GM19240 (cell line): ENCODE measurements around the gene EWSR1.
A peak's percentile ranks its signal among the peaks of the same experiment; 100 is the strongest.
"Not testable (repeated sequence)": the region's sequence is repeated elsewhere in the genome, so short reads cannot be mapped to it uniquely, and the experiment has no call there.

ENCODE experiments used
- DNase-seq: peaks from one replicate; pipeline ENCODE4 v3.0.0; 2011; ENCODE audit warnings: low spot score; ENCODE audit not compliant: insufficient read length

Gene EWSR1, protein sequence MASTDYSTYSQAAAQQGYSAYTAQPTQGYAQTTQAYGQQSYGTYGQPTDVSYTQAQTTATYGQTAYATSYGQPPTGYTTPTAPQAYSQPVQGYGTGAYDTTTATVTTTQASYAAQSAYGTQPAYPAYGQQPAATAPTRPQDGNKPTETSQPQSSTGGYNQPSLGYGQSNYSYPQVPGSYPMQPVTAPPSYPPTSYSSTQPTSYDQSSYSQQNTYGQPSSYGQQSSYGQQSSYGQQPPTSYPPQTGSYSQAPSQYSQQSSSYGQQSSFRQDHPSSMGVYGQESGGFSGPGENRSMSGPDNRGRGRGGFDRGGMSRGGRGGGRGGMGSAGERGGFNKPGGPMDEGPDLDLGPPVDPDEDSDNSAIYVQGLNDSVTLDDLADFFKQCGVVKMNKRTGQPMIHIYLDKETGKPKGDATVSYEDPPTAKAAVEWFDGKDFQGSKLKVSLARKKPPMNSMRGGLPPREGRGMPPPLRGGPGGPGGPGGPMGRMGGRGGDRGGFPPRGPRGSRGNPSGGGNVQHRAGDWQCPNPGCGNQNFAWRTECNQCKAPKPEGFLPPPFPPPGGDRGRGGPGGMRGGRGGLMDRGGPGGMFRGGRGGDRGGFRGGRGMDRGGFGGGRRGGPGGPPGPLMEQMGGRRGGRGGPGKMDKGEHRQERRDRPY

DNA sequence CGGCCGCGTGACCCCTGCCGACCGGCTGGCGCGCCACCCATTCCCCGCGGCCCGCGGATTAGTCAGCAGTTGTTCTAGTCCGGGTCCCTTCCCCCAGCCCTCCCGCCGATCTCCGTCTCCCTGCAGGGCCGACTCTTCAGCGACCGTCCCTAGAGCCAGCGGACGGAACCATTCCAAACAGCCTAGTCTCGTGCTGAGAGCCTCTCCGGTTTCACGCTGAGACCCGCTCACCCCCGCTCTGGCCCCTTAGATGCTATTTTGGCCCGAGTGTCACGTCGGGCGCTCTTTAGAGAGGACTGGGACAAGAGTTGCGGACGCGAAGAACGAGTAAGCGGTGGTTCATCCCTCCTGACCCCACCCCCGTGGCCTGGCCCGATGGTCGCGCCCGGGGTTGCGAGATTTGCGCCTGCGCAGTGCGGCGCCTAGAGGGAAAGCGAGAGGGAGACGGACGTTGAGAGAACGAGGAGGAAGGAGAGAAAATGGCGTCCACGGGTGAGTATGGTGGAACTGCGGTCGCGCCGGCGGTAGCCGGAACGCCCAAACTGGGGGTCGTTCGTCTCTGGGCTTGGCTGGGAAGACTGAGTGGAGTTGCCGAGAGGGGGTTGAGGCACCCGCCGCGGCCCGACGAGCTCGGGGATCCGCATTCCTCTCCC is at the start of gene EWSR1, which contains the start of gene RHBDD3:
Gene EWSR1 (plus strand): TSS at position 411 of the 653 bp plus-strand sequence. CDS start 69 bp downstream, at position 480.
Gene RHBDD3 (minus strand): TSS at position 124 of the 653 bp plus-strand sequence. CDS start 2,355 bp downstream, outside the sequence.
- DNase-seq, result peak; percentile 77

DNA sequence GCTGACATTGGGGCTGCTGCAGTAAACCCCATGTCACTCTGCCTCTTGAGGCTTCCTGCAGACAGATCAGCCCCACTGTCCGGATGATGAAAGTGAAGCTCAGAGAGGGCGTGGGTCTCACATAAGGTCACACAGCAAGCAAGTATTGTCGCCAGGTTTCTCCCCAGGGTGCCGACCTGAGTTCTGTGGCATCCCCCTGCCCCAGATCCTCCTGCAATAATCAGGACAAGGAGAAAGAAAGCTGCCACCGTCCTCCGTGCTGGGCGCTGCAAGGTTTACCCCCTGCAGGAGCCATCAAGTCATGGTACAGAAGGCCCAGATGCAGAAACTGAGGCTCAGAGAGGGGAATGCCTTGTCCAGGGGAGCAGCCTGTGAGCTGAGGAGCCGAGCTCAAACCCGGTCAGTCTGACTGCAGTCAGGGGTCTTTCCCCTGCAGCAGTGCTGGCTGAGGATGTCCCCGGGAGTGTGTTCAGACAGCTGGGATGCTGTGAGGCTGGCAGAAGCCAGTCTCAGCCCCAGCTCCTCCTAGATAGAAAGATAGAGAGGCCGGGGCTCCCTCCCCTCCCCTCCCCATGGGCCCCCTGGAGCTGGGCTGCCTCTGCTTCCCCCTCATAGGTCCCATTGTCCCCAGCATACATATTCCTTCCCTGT is 49.2 kb upstream of the EWSR1 start:
- DNase-seq, result no peak

DNA sequence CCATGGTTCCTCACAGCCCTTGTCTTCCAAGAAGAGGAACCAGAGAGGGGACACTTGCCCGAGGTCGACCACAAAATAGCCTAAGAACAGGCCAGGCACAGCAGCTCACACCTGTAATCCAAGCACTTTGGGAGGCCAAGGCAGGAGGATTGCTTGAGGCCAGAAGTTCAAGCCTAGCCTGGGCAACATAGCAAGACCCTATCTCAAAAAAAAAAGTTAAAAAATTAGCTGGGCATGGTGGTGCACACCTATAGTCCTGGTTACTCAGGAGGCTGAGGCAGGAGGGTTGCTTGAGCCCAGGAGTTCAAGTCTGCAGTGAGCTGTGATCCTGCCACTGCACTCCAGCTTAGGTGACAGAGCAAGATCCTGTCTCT is 48.7 kb upstream of the EWSR1 start:
- not testable (repeated sequence) for DNase-seq

DNA sequence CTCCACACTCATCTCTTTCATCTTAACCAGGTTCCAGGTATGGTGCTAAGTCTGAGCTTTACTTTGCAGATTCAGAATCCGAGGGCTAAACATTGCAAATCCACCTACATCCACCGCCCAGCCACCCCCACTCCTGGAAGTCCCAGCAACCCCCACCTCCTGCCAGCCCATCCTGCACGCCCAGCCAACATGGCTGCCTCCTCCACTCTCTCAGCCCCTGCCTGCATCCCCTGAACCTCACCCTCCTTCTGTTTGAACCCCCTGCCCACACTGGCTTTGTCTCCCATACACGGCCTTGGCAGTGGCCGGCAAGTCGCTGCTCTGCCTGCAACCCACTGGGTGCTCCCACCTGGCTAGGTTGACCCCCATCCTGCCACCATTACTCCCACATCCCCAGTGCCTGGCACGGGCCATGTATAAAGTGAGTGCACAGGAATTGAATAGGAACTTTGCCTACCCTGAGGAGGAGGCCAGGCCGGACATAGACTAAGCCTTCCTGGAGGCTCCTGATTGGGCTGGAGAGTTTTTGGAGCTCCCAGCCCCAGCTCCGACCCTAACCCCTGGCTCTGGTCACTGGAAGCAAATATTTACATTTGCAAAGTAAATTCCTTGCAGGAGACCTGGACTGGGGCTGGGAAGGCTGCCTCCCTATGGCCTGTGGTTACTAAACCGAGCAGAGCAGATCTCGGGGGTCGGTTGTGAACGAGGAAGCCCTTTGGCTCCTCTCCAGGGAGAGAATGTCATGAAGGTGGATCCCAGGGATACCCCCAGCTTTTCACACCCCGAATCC is 48.0 kb upstream of the EWSR1 start:
- DNase-seq, result no peak

DNA sequence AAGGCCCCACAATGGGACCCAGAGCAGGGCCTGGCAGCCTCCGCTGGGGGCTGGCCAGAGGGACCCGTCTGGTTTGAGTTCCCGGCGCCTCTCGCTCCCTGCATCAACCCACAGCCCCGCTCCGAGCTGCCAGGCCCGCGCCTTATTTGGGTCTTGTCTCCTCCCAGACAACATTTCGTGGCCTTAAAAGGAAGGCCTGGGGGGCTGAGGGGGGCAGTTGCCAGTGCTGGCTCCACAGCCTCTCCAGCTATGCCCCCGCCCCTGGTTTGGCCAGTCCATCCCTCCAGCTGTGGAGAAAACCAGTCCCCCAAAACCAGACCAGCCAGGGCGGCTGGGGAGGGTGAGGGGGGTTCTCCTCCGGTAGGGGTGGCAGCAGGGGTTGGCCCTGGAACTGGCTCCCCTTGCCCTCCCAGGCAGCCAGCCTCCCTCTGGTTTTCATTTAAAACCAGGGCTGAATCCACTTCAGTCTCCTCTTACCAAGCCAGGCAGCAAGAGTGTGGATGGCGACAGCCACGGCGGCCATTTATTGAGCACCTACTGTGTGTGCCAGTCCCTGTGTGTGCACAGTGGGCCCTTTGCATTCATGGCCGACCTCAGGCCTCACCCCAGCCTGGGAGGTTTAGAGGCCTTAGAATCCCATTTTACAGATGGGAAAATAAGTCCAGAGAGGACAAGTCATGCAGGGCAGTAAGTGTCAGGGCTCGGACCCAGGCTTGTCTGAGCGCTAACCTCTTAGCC is 43.8 kb upstream of the EWSR1 start:
- DNase-seq, result no peak

DNA sequence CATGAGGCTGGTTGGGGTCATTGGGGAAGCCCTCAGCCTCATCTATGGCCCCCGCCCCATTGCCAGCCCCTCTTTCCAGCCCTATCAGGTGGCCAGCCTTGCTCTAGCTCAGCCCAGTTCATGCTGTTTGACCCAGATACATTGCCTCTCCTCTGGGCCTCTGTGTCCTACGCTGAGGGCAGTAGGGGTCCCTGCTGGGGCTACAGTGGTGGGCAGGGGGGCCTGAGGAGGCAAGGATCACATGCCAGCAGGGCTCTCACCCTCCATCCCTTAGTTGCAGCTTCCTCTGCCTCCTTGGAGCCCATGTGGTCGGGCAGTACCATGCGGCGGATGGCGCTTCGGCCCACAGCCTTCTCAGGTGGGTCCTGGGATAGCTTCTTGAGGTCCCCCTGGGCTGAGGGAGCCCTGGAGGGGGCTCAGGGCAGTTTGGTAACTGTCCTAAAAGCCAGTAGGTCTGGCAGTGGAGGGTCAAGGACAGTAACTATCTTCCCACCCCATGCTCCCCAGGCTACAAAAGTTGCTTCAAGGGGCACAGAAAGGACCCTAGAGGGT is 43.1 kb upstream of the EWSR1 start:
- no peak for DNase-seq

DNA sequence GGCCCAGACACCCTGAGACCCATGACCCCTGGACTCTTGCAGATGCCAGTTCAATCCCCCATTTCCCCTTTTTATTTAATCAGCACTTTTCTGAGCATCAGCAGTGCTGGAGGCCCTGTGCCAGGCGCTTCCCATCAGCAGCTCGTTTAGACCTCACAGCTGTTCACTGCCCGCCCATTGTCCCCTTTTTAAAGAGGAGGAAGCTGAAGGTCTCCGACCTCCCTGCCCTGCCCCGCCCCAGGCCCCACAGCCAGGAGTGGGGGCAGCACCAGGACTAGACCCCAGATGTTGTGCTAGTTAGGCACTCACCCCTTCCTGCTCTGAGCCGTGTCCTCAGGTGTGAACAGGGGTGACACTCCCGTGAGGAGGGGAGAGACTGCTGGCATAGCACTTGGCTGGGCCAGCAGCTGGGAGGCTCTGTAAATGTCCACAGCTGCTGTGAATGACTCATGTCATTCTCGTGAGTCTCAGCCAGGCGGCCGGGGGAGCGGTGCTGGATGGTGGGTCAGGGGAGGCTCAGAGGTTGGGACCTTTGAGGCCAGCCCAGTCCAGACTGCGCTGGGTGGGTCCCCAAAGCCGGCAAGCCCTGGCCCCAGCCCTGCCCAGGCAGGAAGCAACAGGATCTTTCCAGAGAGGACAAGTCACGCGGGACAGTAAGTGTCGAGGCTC is 42.5 kb upstream of the EWSR1 start:
- DNase-seq, result no peak

DNA sequence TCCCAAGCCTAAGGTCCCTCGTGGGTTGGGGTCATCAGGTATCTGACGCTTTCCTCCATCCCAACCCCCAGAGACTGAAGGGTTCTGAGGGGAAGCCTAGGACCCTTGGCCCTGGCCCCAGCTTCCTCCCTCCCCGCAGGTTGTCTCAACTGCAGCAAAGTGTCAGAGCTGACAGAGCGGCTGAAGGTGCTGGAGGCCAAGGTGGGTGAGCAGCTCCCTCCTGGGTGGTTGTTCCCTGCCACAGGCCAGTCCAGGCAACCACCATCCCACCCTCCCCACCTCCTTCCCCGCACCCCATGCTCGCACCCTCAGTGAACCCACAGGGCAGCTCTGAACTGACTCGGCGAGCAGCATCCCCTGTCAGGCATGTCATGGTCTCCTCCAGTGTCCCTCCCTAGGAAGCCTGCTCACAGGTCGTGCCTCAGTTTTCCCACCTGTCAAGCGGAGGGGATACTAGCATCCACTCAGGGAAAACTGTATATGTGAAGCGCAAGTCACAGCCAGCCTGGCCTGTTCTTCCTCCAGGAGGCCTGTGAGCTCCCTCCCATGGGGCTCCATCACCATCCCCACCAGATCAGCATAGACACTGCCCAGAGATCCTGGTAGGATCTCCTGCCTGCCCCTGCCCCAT is 41.6 kb upstream of the EWSR1 start:
- no peak for DNase-seq

DNA sequence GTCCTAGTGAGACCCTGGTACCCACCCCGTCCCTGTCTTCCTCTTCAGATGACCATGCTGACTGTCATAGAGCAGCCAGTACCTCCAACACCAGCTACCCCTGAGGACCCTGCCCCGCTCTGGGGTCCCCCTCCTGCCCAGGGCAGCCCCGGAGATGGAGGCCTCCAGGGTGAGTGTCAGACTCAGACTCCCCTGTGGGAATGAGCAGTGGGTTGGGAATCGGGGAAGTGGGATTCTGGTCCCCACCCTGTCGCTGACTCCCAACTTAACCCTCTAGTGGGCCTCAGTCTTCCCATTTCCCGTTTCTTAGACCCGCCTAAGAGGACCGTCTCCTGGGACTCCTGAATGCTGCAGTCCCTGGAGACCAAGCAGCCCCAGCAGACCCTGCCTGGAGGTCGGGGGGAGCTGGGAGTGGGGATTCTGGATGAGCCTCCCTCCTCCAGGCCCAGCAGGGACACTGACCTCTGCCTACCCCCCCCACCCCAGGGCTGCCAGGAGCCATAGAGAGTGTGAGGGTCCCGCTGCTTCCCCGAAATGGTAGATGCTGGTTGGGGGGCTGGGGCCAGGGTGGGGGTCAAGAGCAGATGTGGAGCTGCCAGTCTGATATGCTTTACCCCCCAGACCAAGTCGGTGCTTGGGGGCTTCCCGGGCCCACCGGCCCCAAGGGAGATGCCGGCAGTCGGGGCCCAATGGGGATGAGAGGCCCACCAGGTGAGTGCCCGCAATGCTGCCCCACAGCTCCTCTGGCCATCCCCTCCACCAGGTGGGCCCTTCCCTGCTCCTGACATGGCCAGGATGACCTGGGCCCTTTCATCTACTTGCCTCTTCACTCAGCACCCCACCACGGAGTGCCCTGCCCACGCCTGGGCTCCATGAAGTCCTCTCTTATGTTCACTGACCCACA is 36.8 kb upstream of the EWSR1 start:
- DNase-seq, result no peak

DNA sequence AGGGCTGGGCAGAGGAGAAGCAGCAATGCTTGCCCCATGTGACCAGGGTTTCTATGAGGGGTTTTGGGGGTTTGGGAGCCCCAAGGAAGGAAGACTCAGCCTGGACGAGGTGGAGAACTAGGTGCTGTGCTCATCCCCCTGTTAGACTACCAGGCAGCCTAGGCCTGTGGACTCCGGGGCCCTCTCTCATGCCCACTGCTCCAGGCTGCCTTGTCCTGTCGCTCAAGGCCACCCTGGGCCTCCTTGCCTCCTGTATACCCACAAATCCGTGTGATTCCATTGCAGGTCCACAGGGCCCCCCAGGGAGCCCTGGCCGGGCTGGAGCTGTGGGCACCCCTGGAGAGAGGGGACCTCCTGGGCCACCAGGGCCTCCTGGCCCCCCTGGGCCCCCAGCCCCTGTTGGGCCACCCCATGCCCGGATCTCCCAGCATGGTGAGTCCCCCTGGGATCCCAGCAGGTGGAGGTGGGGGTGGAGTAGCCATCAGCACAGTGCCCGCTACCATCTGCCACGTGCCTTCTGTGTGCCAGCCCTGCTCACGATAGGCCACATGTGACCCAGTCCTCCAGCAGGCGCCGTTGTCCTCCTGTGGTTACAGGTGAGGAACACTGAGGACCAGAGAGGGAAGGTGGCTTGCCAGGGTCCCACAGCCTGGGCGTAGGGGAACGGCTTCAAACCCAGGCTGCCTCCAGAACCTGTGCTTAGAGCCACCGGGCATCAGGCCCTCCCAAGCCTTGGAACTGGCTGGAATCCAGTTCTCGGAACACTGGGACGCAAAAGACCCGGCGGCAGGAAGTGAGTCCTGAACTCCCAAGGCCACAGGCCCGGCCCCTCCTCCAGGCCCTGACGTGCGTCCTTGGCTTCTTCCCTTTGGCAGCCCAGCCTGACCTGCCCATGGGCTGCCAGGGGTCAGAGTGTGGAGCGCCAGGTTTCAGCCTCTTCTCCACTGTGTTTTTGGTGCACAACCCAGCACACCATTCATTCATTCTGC is 35.8 kb upstream of the EWSR1 start:
- DNase-seq, result no peak

DNA sequence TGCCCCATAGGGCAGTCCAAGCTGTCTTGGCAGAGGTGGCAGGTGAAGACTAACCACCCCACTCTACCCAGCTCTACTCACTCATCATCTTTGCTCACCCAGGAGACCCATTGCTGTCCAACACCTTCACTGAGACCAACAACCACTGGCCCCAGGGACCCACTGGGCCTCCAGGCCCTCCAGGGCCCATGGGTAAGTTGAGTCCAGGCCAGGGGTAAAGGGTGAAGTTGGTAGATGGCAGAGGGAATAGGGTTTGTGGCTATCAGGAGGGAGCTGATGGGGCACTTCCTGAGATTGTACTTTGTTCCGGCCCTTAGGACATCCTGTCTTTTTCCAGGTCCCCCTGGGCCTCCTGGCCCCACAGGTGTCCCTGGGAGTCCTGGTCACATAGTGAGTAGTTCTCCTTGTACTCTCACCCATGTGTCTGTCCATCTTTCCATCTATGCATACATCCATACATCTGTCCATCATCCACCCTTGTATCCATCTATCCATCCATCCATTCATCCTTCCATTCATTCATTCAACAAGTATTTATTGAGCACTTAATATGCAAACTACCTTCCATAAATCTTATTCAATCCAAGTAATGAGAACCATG is 34.7 kb upstream of the EWSR1 start:
- DNase-seq, result no peak

DNA sequence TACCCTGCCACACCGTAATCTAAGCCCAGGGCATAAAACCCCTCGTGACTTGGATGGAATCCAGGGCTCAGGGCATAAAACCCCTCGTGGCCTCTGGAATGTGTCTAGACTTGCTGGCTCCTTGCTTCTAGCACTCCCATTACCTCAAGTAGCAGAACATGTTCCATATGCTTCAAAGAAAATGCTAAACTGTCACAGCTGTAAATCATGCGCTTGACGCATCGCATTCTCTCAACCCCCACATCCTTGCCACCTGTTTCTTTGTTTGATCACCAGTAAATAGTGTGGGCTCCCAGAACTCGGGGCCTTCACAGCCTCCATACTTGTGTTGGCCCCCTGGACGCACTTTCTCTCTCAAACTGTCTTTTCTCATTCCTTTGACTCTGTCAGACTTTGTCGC is 27.6 kb upstream of the EWSR1 start:
- not testable (repeated sequence) for DNase-seq

DNA sequence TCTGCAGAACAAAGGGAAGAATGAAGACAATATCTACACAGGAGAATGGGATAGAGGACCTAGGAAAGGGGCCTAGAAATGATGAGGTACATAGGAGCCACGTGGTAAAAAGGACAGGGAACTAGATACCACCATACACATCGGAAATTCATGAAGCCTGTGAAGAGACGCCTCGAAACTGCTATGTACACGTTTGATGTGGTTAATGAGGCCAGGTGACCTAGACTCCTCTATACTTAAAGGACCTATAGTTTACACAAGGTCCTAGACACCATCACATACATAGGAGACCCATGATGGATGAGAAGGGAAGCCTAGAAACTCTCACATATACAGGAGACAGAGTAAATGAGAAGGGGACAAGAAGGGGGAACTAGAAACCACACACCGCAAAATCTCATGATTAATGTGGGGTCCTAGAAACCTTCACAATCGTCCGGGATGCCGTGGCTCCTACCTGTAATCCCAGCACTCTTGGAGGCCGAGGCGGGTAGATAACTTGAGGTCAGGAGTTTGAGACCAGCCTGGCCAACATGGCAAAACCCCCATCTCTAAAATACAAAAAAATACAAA is 24.1 kb upstream of the EWSR1 start:
- no peak for DNase-seq

DNA sequence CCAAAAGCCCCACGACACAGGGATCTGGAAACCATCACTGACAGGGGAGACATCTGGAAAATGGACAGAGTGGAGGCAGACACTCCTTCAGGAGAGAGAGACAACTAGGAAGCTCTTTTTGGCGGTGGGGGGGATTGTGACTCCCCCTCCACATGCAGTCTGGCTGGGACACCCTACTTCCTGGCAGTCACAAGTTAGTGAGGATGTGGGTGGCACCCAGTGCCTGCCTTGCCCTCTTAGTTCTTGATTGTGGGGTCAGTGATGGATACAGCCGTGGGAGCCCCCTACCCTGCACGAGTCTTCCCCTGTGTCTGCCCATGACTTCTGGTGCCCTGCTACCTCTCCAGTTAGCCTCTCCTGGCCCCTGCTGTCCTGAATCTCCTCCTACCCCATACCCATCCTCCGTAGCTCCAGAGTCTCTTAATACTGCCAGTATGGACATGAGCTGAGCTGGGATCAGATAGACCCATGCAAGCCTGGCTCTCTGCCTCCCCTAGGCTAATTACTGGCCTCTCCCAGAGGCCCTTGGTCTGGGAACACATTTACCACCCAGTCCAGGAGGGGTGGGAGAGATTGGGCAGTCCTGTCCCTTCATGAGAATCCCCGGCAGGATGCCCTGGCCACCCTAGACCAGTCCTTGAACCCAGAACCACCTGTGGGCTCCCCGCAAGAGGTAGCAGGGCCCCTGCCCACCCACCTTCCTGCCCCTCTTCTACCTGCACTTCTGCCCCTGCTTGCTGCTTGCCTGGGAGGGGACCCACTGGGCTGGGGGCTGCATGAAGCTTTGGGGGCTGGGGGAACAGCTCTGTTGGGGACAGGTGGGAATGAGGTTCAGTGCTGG is 23.1 kb upstream of the EWSR1 start:
- no peak for DNase-seq
